OCI-M1 (cell line): ENCODE data around the gene EHMT1.

ENCODE experiments used
- DNase-seq: peaks from one replicate; lab custom pipeline; 2025; lab: John Stamatoyannopoulos, UW

The EHMT1 gene

DNA sequence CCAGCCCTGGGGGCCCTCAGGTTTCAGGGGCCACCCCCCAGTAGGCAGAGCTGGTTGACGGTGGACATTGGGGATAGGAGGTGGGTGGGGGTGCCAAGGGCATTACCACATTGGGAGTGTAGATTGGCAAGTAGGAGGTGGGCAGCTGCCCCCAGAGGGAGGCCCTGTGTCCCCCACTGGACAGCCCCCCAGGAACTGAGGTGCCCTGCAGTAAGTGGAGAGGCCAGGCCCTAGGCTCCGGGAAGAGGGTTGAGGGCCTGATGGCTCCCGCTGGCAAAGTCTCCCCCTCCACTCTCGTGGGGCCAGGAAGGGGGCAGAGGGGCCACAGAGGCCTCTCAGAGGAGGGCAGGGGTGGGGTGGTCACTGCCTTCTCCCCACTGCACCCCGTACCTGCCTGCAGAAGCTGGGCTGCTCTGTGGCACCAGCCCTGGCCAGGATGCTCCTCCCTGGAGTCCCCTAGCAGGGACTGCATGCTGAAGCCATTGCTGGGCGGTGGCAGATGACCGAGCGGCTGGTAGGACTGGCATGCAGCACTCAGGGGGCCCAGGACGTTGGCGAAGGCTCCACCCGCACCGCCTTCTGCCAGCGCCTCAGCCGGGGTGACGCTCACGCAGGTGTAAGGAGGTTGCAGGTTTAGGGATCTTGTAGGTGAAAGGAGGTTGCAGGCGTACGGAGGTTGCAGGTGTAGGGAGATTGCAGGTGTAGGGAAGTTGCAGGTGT lies 169.1 kb downstream of the EHMT1 start:
- DNase-seq, result no peak

DNA sequence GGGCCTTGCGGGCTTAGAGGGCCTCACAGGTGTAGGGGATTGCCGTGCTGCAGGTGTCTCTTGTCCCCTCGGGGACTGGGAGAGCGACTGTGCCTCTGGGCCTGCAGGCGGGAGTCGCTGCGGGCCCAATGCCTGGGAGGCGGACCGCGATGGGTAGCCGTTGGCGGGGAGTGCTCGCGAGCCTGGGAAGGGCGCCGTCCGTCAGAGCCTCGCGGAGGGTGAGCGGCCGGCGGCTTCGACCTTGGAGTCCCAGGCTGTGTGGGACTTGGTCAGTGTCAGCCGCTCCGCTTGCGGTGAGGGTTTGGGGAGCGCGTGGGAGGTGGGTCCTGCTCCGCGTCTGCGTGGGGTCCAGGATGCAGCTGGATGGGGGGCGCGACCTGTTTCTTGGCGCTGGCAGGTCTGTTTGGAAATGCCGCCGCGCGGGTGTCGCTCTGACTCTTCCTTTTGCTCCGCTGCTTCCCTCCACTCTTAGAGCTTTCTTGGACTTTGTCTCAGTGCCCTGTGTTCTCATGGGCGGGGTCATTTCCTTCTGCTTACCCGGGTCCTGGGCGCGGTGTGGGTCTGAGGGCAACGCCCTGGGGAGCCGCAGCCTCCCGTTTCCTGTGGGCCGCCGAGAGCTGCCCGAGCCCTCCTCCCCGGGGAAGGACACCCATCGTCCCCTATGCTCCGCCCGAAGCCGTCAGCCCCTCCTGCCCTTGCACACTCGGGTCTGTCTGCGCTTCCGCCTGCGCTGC lies 169.9 kb downstream of the EHMT1 start:
- no peak for DNase-seq

DNA sequence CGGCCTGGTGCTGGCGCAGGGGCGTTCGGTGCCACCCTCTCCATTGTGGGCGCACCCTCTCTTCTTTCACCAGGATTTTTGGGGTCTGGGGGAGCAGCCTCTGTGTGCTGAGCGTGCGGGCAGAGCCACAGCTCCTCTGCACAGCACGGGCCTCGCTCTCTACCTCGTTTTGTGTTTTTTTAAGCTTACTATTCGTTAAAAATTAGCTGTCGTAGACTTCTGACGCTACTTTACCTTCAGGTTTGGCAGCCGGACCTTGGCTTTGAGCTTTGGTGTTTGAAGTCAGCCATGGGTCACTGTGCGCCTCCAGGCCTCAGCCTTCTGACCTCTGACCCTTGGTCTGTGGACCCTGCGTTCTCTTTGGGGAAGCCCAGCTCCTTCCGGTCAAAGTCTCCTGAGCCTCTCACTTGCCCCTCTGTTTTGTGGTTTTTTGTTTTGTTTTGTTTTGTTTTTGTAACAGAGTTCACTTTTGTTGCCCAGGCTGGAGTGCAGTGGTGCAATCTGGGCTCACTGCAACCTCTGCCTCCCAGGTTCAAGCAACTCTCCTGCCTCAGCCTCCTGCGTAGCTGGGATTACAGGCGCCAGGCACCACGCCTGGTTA lies 170.6 kb downstream of the EHMT1 start:
- no peak for DNase-seq

DNA sequence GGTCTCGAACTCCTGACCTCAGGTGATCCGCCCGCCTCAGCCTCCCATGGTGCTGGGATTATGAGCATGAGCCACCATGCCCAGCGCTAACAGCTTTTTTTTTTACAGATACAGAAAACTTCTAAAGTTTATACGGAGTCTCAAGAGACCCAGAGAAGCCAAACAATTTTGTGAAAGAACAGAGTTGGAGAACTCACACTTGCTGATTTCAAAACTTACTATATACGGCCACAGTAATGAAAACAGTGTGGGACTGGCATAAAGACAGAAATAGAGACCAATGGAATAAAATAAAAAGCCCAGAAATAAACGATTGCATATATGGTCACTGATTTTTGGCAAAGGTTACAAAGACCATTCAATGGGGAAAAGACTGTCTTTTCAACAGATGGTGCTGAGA lies 173.1 kb downstream of the EHMT1 start:
- DNase-seq, result no peak

DNA sequence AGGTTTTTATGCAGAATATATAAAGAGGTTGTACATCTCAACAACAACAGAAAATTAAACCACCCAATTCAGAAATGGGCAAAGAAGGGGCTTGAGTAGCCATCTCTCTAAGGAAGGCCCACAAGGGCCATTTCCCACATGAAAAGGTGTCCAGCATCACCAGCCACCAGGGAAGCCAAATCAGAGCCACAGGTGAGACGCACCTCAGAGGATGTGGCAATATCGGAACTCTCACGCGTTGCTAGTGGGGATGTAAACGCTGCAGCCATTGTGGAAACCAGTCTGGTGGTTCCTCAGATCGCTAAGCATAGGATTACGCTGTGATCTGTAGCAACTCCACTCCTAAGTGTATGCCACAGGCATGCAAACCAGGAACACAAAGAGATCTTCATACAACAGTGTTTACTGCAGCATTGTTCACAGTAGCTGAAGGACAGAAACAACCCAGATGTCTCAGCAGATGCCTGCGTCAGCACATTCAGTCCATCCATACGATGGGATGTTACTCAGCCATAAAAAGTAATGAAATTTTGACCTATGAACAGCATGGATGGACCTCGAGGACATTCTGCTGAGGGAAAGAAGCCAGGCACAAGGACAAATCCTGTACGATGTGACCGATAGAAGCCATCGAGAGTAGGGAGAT lies 174.5 kb downstream of the EHMT1 start:
- no peak for DNase-seq

DNA sequence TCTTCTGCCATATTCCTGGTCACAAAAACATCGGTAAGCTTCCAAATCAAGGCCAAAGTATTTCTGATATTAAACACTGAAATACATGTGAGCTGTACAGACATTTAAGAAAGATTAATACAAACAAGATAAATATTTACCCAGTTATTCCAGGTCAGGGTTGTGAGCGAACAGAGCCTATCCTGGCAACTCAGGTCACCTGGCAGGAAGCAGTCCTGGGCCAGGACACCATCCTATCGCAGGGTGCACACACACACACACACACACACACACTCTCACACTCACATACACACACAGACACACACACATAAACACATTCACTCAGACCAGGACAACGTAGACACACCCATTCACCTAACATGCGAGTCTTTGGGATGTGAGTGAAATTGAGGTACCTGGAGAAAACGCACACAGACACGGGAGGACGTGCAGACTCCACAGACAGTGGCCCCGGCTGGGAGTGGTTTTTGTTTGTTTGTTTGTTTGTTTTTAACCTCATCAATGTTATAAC lies 176.4 kb downstream of the EHMT1 start:
- no peak for DNase-seq

DNA sequence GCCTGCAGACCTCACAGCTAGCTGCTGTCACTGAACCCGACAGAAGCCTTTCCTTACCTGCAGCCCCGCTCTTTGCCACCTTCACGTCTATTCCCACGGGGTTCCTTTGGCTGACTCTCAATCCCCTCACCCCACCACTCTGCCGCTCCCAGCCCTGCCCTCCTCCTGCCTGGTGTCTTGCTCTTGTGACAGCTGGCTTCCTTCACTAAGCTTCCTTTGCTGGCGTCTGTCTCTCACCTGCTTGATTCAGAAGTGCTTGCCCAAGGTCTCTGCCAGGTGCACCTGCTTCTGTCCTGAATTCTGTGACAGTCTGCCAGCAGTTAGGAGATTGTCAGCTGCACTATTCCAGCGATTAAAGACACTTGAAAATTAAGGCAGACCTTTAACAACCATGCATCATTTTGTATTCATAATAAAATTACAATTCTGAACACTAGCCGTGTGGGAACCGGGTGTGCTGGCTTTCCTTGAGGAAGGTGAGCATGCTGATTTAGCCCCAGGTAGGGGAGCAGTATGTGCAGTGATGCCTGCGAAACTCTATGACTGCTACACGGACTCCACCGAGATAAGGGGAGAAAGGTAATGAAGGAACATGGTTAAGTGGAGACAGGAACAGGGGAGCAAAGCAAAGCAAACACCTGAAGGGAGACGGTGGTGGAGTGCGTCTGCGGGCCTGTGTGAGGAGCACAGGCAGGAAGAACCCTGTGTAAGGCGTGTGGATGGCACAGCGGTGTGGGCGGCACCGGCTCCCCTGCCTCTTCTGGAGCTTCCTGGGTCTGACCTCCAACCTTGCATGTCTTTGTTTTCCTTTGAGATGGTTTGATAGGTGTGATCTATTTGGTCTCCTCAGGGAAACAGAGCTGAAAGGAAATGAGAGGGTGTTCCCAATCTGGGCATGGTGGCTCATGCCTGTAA lies 178.7 kb downstream of the EHMT1 start:
- DNase-seq, result no peak

DNA sequence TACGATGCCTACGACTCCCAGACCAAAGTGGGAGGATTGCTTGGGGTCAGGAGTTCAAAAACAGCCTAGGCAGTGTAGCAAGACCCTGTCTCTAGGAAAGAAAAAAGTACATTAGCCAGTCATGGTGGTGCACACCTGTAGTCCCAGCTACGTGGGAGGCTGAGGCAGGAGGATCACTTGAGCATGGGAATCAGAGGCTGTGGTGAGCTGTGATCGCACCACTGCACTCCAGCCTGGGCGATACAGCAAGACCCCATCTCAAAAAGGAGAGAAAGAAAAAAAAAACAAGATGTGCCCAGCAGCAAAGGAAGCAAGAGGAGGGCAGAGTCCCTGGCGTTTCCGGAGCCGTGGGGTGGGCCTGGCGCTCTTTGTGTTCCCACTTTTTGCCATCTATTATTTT lies 179.3 kb downstream of the EHMT1 start:
- no peak for DNase-seq

DNA sequence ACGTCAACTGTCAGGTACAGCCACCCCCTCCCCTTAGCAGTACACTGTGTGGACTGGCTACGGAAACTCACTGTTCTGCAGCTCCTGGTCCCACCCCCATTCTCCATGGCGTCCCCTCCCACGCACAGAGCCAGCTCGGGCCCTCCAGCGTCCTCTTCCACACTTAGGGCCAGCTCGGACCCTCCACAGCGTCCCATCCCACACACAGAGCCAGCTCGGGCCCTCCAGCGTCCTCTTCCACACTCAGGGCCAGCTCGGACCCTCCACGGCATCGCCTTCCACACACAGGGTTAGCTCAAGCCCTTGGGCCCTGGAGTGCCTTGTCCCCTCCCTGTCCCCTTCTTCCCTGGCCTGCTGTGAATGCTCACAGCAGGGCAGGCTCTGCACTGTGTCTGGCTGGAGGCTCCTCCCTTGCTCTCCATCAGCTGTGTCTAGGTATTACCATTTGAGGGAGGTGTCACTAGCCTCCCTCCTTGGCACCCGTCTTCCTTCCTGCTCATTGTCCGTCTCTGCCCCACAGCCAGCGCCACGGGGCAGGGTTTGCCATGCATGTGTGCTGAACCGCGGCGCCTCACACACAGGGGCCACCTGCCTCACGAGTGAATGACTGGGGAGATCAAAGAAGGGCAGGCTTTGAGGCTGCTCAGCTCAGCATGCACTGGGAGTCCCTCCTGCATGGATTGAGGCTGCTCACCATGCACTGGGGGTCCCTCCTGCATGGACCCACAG lies 180.3 kb downstream of the EHMT1 start:
- DNase-seq, result no peak

DNA sequence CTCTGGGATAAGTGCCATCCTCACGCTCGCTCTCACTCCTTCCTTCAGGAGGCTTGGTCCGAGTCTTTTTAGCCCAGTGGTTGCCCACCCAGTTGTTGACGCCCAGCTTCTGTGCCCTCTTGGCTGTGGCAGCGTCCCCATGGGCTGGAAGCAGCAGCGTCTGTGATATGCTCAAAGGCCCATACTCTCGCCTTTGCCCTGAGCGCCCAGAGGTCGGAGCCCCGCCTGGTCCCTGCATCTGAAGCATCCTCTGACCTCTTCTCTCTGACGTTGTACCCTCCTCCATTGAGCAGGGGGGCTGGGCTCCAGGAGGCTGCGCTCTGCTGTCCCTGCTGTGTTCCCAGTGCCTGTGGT lies 180.8 kb downstream of the EHMT1 start:
- no peak for DNase-seq

DNA sequence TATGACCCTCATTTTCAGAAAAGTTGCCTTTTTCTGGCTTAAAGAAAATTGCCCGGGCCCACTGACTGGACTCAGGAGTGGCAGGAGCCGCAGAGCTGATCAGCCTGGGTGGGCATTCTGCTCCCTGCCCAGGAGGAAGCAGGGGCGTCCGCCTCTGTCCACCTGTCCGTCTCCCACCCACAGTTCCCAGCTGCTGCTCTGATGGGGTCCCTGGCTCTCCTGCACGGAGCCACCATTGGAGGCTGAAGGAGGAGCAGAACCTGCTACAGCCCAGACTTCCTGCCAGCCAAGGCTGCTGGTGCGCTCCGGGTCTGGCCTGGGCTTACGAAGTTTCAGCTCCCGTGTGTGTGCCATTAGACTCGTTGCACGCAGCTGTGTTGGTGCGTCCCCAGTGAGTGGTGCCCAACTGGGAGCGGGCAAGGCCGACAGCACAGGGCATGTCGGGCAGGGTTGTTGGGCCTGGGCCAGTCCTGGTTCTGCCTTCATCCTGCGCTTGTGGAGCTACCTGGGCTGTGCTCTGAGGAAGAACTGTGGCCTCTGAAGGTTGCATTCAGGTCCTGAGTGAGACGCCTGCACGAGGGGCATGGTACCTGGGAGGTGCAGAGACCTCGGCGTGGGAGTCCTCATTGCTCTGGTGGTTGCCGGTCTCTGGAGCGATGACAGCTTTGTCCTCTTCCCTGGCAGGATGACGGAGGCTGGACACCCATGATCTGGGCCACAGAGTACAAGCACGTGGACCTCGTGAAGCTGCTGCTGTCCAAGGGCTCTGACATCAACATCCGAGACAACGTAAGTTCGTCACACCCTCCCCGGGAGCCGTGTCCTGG lies 181.6 kb downstream of the EHMT1 start:
- DNase-seq, result no peak

DNA sequence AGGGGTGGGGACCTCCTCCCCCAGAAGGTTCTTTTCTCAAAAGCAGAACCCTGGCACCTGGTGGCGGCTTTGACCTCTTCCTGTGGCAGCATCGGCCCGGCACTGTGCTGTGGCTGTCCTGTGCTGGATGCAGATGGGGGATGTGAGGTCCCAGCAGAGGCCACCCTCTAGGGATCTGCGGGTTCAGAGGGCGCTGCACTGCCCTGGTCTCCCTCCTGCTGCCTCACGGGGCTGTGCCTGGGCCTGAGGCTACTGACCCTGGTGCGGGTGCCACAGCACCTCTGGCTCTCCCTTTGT lies 182.2 kb downstream of the EHMT1 start:
- no peak for DNase-seq

DNA sequence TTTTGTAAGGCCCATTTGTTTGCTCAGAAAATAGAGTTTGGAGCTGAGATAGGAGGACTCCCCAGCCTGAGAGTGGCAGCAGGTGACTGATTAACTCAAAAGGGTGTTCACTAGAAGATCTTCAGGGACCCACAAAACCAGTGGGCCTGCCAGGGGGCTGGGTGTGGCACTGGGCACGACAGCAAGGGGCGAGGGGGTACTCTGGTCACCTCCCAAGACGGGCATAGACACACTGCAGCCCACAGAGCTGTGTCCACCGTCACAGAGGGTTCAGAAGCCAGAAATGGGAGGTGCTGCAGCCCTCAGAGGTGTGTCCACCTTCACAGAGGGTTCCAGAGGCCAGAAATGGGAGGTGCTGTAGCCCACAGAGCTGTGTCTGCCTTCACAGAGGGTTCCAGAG lies 183.2 kb downstream of the EHMT1 start:
- DNase-seq, result no peak

DNA sequence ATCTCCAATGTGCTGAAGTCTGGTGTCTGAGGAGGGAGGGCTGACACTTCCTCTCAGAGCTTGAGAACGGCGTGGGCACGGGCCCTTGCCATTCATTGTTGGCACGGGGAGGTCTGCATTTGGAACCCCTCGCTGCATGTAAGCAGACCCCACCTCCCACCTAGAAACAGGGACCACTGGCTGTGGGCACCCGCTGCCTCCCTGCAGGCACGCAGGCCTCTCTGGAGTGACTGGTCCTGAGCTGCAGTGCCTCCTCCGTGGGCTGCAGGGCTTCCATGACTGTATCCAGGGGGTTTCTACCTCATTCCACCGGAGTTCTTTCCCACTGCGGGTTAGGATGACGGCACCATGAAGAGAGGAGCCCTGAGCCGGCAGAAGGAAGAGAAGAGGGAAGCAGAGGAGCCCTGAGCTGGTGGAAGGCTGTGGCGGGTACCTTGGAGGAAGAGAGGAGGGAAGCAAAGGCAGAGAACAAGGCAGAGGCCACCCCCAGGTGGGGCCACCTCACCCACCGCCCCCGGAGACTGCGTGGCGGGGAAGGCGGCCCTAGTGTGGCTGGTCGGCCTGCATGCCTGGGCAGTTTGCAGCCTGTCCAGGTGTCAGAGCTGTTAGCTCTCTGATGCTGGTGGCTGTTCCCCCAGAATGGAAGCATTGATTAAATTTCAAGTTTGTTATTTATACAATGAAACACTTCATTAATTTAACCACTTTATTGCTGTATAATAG lies 183.9 kb downstream of the EHMT1 start:
- no peak for DNase-seq

DNA sequence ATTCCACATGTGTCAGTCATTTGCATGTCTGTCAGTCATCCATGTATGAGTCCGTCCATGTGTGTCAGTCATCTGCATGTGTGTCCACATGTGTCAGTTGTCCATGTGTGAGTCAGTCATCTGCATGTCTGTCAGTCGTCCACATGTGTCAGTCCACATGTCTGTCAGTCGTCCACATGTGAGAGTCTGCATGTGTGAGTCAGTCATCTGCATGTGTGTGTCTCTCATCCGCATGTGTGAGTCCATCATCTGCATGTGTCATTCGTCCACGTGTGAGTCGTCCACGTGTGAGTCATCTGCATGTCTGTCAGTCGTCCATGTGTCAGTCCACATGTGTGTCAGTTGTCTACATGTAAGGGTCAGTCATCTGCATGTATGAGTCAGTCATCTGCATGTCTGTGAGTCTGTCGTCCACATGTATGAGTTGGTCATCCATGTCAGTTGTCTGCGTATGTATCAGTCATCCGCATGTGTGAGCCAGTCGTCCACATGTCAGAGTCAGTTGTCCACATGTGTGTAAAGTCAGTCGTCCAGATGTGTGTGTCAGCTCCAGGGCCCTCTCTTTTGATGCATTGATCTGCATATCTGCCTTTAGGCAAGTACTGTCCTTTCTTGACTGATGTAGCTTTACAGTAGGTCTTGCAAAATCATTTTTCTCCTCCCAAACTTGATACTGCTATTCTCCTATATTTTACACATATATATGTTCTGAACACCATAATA lies 186.3 kb downstream of the EHMT1 start:
- no peak for DNase-seq

DNA sequence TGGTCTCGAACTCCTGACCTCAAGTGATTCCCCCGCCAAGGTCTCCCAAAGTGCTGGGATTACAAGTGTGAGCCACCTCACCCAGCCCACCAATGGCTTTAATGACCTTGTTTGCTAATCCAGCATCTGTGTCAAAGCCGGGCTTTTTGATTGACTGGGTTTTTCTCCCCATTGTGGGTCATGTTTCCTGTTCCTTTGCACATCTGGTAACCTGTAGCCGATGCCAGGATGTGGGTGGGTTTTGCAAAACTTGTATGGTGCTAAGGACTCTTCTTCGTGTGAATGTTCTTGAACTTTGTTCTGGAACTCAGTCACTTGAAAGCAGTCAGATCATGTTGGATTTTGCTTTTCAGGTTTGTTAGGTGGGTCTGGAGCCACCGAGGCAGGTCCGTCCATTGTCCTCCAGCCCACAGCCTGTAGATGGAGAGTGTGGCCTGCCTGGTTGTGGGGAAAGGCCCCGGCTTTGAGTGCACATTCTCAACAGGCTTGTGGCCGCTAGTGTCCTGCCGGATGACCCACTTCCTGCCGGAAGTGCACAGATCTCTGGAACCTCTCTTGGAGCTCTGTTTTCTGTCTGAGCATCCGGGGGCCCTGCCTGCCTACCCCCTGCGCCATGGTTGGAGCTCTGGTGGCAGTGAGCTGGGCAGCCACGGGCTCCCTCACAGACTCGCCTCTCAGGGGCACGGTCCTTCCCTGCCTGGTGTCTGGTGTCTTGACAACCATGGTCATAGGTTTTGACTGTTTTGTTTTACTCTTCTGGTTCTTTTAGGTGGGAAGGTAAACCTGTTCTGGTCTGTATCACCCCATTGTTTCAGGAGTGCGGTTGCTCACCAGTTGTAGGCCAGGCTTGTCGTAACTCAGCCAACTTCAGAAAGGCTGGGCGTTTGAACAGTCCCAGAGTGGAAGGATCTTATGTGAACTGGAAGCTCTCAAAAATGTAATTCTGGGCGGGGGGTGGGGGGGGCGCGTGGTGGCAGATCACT lies 189.2 kb downstream of the EHMT1 start:
- DNase-seq, result no peak

DNA sequence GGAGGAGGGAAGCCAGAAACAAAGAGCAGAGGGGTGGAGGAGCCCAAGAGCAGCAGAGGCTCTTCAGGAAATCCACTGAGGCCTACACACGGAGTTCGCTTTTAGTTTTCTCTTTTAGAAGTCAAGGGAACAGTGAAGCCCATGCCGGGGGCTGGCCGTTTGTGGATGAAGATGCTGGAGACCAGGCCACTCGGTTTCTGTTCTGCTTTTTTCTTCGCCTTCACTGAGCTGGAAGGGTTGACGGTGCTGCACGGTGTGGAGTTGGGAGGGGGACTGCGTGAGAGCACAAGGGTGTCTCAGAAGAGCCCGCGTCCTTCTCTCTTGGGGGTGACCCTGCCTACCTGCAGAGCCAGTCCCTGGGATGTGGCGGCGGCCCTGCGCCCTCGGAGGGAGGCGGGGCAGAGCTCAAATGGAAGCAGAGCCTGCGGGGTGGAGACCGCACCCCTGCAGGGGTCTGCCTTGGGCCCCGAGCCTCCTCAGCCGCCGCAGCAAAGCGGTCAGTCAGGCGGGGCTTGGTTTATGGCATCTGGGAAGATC lies 190.3 kb downstream of the EHMT1 start:
- no peak for DNase-seq
